Endothelial cell of umbilical vein (primary cell): ENCODE data around the gene DGLUCY. TPM values are rescaled to one million over a fixed set of nuclear protein-coding genes. Genes with fewer than 3 reads are reported as not detected.

Source experiments
- BruUV-seq: library from RNA; stranded (reverse); fragments of 400-500 nt; replicated peaks from 2 replicates; lab custom pipeline; 2021; lab: Mats Ljungman, UMichigan
- CTCF ChIA-PET: fragments of 300-600, 350-600 bp; sonication (Branson Sonifier 250); formaldehyde crosslinking; loops from one replicate; lab custom pipeline; 2021; ENCODE audit warnings: antibody characterized with exemption, inconsistent platforms; lab: Charles Lee
- POLR2A ChIA-PET: fragments of 300-600, 350-600 bp; sonication (Branson Sonifier 250); formaldehyde crosslinking; loops from one replicate; lab custom pipeline; 2021; ENCODE audit warnings: antibody characterized with exemption, inconsistent platforms; lab: Charles Lee
- DNase-seq: peaks from one replicate; pipeline ENCODE4 v3.0.0-alpha.2; 2011; ENCODE audit warnings: low read depth, low spot score
- FAIRE-seq: peaks from 2 replicates; lab custom pipeline; 2011; peaks lifted over from hg19 to GRCh38; lab: Jason Lieb, UNC
- H2AFZ ChIP-seq: 2 replicates; pipeline ENCODE4 v1.6.0; 2012; ENCODE audit warnings: low read depth, low read length, control low read depth, inconsistent platforms
- H3K27ac ChIP-seq: 2 replicates; pipeline ENCODE4 v1.5.1; 2011; ENCODE audit warnings: low read depth, mild to moderate bottlenecking, control low read depth, low read length, moderate library complexity; ENCODE audit not compliant: insufficient read depth
- H3K27me3 ChIP-seq, 2 experiments: 2 replicates each; pipeline versions ENCODE4 v1.6.0 to v1.6.1; 2011; ENCODE audit warnings: low read length in 2 of 2, mixed read lengths in 1 of 2; ENCODE audit not compliant: control insufficient read depth in 2 of 2, insufficient read depth in 2 of 2
- H3K36me3 ChIP-seq, 2 experiments: 2 replicates in 1 of 2; 3 replicates in 1 of 2; pipeline ENCODE4 v1.5.1; 2011; ENCODE audit warnings: low read length in 2 of 2, mild to moderate bottlenecking in 1 of 2, moderate library complexity in 1 of 2; ENCODE audit not compliant: control insufficient read depth in 2 of 2, insufficient read depth in 2 of 2; ENCODE audit errors: extremely low read depth in 1 of 2
- H3K4me1 ChIP-seq: 3 replicates; pipeline ENCODE4 v1.5.1; 2011; ENCODE audit warnings: mild to moderate bottlenecking, low read length; ENCODE audit not compliant: control insufficient read depth, insufficient read depth; ENCODE audit errors: extremely low read depth
- H3K4me2 ChIP-seq: 2 replicates; pipeline ENCODE4 v1.6.1; 2011; ENCODE audit warnings: low read length, control low read depth, mixed read lengths; ENCODE audit not compliant: insufficient read depth
- H3K4me3 ChIP-seq, 3 experiments: fragments of 200-600 bp in 1 of 3; sonication (generic), shearing (Covaris generic) in 1 of 3; replicated peaks in 1 of 3; 2 replicates each; pipeline ENCODE4 v1.5.1; 2011 to 2016; ENCODE audit warnings: control low read depth in 3 of 3, low read length in 3 of 3, mild to moderate bottlenecking in 2 of 3, inconsistent platforms in 1 of 3, low read depth in 1 of 3, moderate library complexity in 1 of 3; ENCODE audit not compliant: insufficient read depth in 1 of 3
- H3K79me2 ChIP-seq: 2 replicates; pipeline ENCODE4 v1.6.0; 2012; ENCODE audit warnings: low read length, inconsistent platforms; ENCODE audit not compliant: control insufficient read depth, insufficient read depth
- H3K9ac ChIP-seq: replicated peaks from 2 replicates; pipeline ENCODE3; 2011; ENCODE audit warnings: low read length, control low read depth; ENCODE audit not compliant: insufficient read depth; ENCODE audit errors: extremely low read depth
- H3K9me1 ChIP-seq: replicated peaks from 3 replicates; pipeline ENCODE4 v1.6.0; 2011; ENCODE audit warnings: mild to moderate bottlenecking, low read length; ENCODE audit not compliant: control insufficient read depth, insufficient read depth; ENCODE audit errors: extremely low read depth
- H3K9me3 ChIP-seq: replicated peaks from 2 replicates; pipeline ENCODE4 v1.5.1; 2012; ENCODE audit warnings: low read length, inconsistent platforms; ENCODE audit not compliant: control insufficient read depth, insufficient read depth
- H4K20me1 ChIP-seq: replicated peaks from 2 replicates; pipeline ENCODE3; 2011; ENCODE audit warnings: mild to moderate bottlenecking, low read length; ENCODE audit not compliant: control insufficient read depth, insufficient read depth; ENCODE audit errors: extremely low read depth
- CTCF ChIP-seq, 2 donors: IDR thresholded peaks; 1 replicate in 1 of 2; 2 replicates in 1 of 2; pipeline ENCODE4 v1.5.1; 2011; ENCODE audit warnings: low read length in 2 of 2, mild to moderate bottlenecking in 2 of 2, moderate library complexity in 2 of 2, control low read depth in 1 of 2, inconsistent platforms in 1 of 2, low read depth in 1 of 2; ENCODE audit not compliant: insufficient read depth in 1 of 2; ENCODE audit errors: extremely low read depth in 1 of 2
- EZH2 ChIP-seq: IDR thresholded peaks from 2 replicates; pipeline ENCODE4 v1.6.1; 2012; ENCODE audit warnings: borderline replicate concordance, low read depth, mild to moderate bottlenecking, moderate library complexity, low read length, inconsistent platforms; ENCODE audit not compliant: severe bottlenecking
- FOS ChIP-seq: IDR thresholded peaks from 2 replicates; pipeline ENCODE4 v1.6.1; 2011; ENCODE audit warnings: mild to moderate bottlenecking, low read length, moderate library complexity, borderline replicate concordance; ENCODE audit not compliant: insufficient read depth
- GATA2 ChIP-seq: IDR thresholded peaks from 2 replicates; pipeline ENCODE4 v1.7.0; 2011; ENCODE audit warnings: low read depth, mild to moderate bottlenecking, moderate library complexity, mixed read lengths, low read length; ENCODE audit not compliant: insufficient read length, insufficient read depth
- JUN ChIP-seq: IDR thresholded peaks from 2 replicates; pipeline ENCODE4 v1.6.1; 2011; ENCODE audit warnings: borderline replicate concordance, low read depth; ENCODE audit not compliant: insufficient read length, insufficient read depth
- MAX ChIP-seq: IDR thresholded peaks from 2 replicates; pipeline ENCODE4 v1.6.1; 2011; ENCODE audit not compliant: insufficient read depth, insufficient read length
- MYC ChIP-seq: IDR thresholded peaks from one replicate; pipeline ENCODE4 v1.6.1; 2011; ENCODE audit warnings: mild to moderate bottlenecking, low read depth, low read length
- POLR2A ChIP-seq: IDR thresholded peaks from 2 replicates; pipeline ENCODE4 v1.6.1; 2012; ENCODE audit warnings: low read depth, mild to moderate bottlenecking, control low read depth, low read length
- POLR2AphosphoS5 ChIP-seq: IDR thresholded peaks from 2 replicates; pipeline ENCODE4 v1.6.1; 2012; ENCODE audit warnings: low read depth, mild to moderate bottlenecking, control low read depth, low read length, moderate library complexity; ENCODE audit not compliant: insufficient read depth
- dilution Hi-C: fragments of 300-500 bp; cut with MboI; formaldehyde crosslinking; loops from one replicate; pipeline ENCODE4 v1.15.0; 2019; ENCODE audit warnings: low sequenced_read_pairs; ENCODE audit not compliant: extremely low pct_ligation_motif_present
- intact Hi-C: fragments of 100-400 bp; cut with micrococcal nuclease; formaldehyde crosslinking; loops from one replicate; pipeline ENCODE4 v1.10.0; 2022
- polyA plus RNA-seq, 4 experiments: library from polyadenylated mRNA; depleted of rRNA in 3 of 4; stranded (reverse) in 3 of 4; unstranded in 1 of 4; fragments of >200 nt; gene quantifications; 2 replicates each; pipeline versions ENCODE4 v1.2.1 to v1.2.3, GENCODE V29; 2011 to 2012; ENCODE audit warnings: missing spikeins in 1 of 4
- total RNA-seq: library from RNA; stranded (reverse); gene quantifications from 2 replicates; pipeline ENCODE4 v1.2.3, GENCODE V29; 2021

Gene DGLUCY
- total and polyA plus RNA-seq, 2 donors (not counting 3 experiments of a cell fraction or from before 2014, with no cell fraction given) = 40.9 to 65.6 TPM

GRCh38 chr14:91270188-91270587 lies 156.3 kb downstream of the DGLUCY start:
- TF ChIP-seq POLR2AphosphoS5 = no peak
- no peak for TF ChIP-seq CTCF (IDR thresholded peaks at IDR 0.05; ENCODE audit: extremely low read depth in 1 of 2, insufficient read depth in 1 of 2, low read depth in 1 of 2, low read length in 2 of 2)
- TF ChIP-seq EZH2 = no peak
- no TSS peak for BruUV-seq
- FAIRE-seq (no peak), DNase-seq (no peak)
- CTCF ChIA-PET = interaction anchor here (1.3 to 1.7 kb wide), 4 partner anchors 14 to 367 kb away, joined by 4 to 10 read pairs (median 5); no protein-coding TSS in a partner anchor
- no peak overlapping the region for H2AFZ ChIP-seq
- H3K4me3 ChIP-seq = no peak overlapping the region
- dilution Hi-C loops = no loop called here
- POLR2A ChIA-PET = interaction anchor here (0.6 kb wide), 1 partner anchor 41 kb away, joined by 7 read pairs; no protein-coding TSS in a partner anchor
- H3K36me3 ChIP-seq = peaks cover 0 to 12% of the 10 kb centered on the region in 2 experiments
- no peak overlapping the region for H3K9ac ChIP-seq
- H3K27ac ChIP-seq = no peak overlapping the region
- no peaks in the 10 kb centered on the region for H3K9me3 ChIP-seq
- H3K79me2 ChIP-seq = no peaks in the 10 kb centered on the region
- no peaks in the 10 kb centered on the region for H3K27me3 ChIP-seq
- H3K4me2 ChIP-seq = no peak overlapping the region
- intact Hi-C loops = no loop called here
- no peaks in the 10 kb centered on the region for H3K9me1 ChIP-seq
- H3K4me1 ChIP-seq = no peaks in the 10 kb centered on the region
- H4K20me1 ChIP-seq = no peaks in the 10 kb centered on the region

- DNase-seq (no peak), FAIRE-seq (no peak)
- Histone ChIP-seq H3K27me3 (no peaks in the 10 kb centered on the region), H3K79me2 (no peaks in the 10 kb centered on the region), H3K4me1 (no peaks in the 10 kb centered on the region), H3K4me3 (no peak overlapping the region), H2AFZ (no peak overlapping the region), H3K9me1 (no peaks in the 10 kb centered on the region), H3K4me2 (no peak overlapping the region), H3K27ac (no peak overlapping the region), H4K20me1 (no peaks in the 10 kb centered on the region), H3K9ac (no peak overlapping the region), H3K9me3 (no peaks in the 10 kb centered on the region), H3K36me3 (peaks cover 0 to 12% of the 10 kb centered on the region in 2 experiments)
- POLR2A ChIA-PET = interaction anchor here (0.6 kb wide), 1 partner anchor 42 kb away, joined by 7 read pairs; no protein-coding TSS in a partner anchor
- intact Hi-C loops (no loop called here), dilution Hi-C loops (no loop called here)
- no peak for TF ChIP-seq MAX
- no peak for TF ChIP-seq FOS
- TF ChIP-seq MYC = no peak
- TF ChIP-seq GATA2 = no peak
- TF ChIP-seq POLR2AphosphoS5 = no peak
- no peak for TF ChIP-seq JUN
- no peak for TF ChIP-seq POLR2A
- TF ChIP-seq EZH2 = no peak
- TF ChIP-seq CTCF (IDR thresholded peaks at IDR 0.05; ENCODE audit: extremely low read depth in 1 of 2, insufficient read depth in 1 of 2, low read depth in 1 of 2, low read length in 2 of 2) = no peak
- CTCF ChIA-PET = interaction anchor here (1.3 to 1.7 kb wide), 4 partner anchors 14 to 368 kb away, joined by 4 to 10 read pairs (median 5); no protein-coding TSS in a partner anchor
- no TSS peak for BruUV-seq
Measured at GRCh38 chr14:91270619-91271018, 156.7 kb downstream of the DGLUCY start.
